Measurements from ENCODE around the gene ZNF660.

DNA sequence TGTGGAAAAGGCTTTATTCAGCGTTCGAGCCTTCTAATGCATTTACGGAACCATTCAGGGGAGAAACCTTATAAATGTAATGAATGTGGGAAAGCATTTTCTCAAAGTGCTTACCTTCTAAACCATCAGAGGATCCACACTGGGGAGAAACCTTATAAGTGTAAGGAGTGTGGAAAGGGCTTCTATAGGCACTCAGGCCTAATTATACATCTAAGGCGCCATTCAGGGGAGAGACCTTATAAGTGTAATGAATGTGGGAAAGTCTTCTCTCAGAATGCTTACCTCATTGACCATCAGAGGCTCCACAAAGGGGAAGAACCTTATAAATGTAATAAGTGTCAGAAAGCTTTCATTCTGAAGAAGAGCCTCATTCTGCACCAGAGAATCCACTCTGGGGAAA is 57.6 kb downstream of the ZNF660 start:
- no peak for TF ChIP-seq CTCF (IDR thresholded peaks at IDR 0.05)
- TF ChIP-seq POLR2A (IDR thresholded peaks at IDR 0.05) = no peak
- TF ChIP-seq POLR2AphosphoS5 (IDR thresholded peaks at IDR 0.05) = no peak
- no peak for TF ChIP-seq EP300 (IDR thresholded peaks at IDR 0.05)

All from sigmoid colon (tissue), 4 donors.